ENCODE data around the gene PCCA. TPM values are rescaled to one million over a fixed set of nuclear protein-coding genes. Genes with fewer than 3 reads are reported as not detected.

The PCCA gene
- total RNA-seq, 1 experiment from 2014 or later: 52.8 TPM

GRCh38 chr13:100428986-100429385 is 340.1 kb downstream of the PCCA start:
- peaks cover 10% of the 10 kb centered on the region for H3K9me3 Mint-ChIP-seq
- ATAC-seq (no peak), DNase-seq (ENCODE audit: low spot score) (no peak)
- H3K36me3 Mint-ChIP-seq: peaks cover 23% of the 10 kb centered on the region
- no peak overlapping the region for H3K4me3 Mint-ChIP-seq
- no peak overlapping the region; the same call in 1 of the 2 replicates for H3K27ac Mint-ChIP-seq
- H3K27me3 Mint-ChIP-seq (ENCODE audit: low read depth): no peaks in the 10 kb centered on the region
- no peak for TF ChIP-seq ZNF423 (CRISPR knock-in tag; IDR thresholded peaks at IDR 0.05)
- TF ChIP-seq SOX15 (CRISPR knock-in tag; IDR thresholded peaks at IDR 0.05): no peak
- no peak for TF ChIP-seq ELF4 (CRISPR knock-in tag; IDR thresholded peaks at IDR 0.05; ENCODE audit: low read depth)
- TF ChIP-seq, protein P1, sequence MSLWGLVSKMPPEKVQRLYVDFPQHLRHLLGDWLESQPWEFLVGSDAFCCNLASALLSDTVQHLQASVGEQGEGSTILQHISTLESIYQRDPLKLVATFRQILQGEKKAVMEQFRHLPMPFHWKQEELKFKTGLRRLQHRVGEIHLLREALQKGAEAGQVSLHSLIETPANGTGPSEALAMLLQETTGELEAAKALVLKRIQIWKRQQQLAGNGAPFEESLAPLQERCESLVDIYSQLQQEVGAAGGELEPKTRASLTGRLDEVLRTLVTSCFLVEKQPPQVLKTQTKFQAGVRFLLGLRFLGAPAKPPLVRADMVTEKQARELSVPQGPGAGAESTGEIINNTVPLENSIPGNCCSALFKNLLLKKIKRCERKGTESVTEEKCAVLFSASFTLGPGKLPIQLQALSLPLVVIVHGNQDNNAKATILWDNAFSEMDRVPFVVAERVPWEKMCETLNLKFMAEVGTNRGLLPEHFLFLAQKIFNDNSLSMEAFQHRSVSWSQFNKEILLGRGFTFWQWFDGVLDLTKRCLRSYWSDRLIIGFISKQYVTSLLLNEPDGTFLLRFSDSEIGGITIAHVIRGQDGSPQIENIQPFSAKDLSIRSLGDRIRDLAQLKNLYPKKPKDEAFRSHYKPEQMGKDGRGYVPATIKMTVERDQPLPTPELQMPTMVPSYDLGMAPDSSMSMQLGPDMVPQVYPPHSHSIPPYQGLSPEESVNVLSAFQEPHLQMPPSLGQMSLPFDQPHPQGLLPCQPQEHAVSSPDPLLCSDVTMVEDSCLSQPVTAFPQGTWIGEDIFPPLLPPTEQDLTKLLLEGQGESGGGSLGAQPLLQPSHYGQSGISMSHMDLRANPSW (CRISPR knock-in tag; conservative IDR thresholded peaks at IDR 0.05; ENCODE audit: low read depth): no peak
- no peak for TF ChIP-seq NFYB (CRISPR knock-in tag; conservative IDR thresholded peaks at IDR 0.05; ENCODE audit: low read depth)
- TF ChIP-seq, protein P2, sequence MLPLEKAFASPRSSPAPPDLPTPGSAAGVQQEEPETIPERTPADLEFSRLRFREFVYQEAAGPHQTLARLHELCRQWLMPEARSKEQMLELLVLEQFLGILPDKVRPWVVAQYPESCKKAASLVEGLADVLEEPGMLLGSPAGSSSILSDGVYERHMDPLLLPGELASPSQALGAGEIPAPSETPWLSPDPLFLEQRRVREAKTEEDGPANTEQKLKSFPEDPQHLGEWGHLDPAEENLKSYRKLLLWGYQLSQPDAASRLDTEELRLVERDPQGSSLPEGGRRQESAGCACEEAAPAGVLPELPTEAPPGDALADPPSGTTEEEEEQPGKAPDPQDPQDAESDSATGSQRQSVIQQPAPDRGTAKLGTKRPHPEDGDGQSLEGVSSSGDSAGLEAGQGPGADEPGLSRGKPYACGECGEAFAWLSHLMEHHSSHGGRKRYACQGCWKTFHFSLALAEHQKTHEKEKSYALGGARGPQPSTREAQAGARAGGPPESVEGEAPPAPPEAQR (CRISPR knock-in tag; IDR thresholded peaks at IDR 0.05): no peak
- H3K4me1 Mint-ChIP-seq: no peaks in the 10 kb centered on the region
- ChIA-PET CTCF (no interaction called here), POLR2A (no interaction called here)

DNA sequence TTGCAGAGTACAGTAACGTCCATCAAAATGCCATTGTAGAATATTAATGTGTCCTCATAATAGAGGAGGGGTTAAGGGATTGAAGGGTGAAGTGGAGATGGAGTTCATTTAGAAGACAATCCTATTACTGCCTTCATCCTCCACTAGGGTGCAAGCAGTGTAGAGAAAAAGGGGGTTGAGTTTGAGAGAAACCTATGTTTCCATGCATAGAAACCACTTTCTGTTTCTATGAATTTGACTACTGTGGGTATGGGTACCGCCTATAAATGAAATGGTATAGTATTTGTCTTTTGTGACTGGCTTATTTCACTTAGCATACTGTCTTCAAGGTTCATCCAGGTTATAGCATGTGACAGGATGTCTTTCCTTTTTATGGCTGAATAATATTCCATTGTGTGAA is 343.7 kb downstream of the PCCA start:
- Mint-ChIP-seq H3K9me3 (peaks cover 10% of the 10 kb centered on the region), H3K27ac (no peak overlapping the region), H3K36me3 (peaks cover 35% of the 10 kb centered on the region), H3K4me3 (no peak overlapping the region), H3K27me3 (ENCODE audit: low read depth) (no peaks in the 10 kb centered on the region), H3K4me1 (peaks cover 16% of the 10 kb centered on the region)
- DNase-seq (ENCODE audit: low spot score) (no peak), ATAC-seq (no peak)
- ChIA-PET CTCF (no interaction called here), POLR2A (no interaction called here)
- TF ChIP-seq ZNF263 (CRISPR knock-in tag; IDR thresholded peaks at IDR 0.05; ENCODE audit: low read depth) (no peak), TEAD4 (CRISPR knock-in tag; IDR thresholded peaks at IDR 0.05) (no peak), KAT7 (CRISPR knock-in tag; IDR thresholded peaks at IDR 0.05; ENCODE audit: borderline replicate concordance) (no peak), TEAD1 (CRISPR knock-in tag; IDR thresholded peaks at IDR 0.05) (no peak)

DNA sequence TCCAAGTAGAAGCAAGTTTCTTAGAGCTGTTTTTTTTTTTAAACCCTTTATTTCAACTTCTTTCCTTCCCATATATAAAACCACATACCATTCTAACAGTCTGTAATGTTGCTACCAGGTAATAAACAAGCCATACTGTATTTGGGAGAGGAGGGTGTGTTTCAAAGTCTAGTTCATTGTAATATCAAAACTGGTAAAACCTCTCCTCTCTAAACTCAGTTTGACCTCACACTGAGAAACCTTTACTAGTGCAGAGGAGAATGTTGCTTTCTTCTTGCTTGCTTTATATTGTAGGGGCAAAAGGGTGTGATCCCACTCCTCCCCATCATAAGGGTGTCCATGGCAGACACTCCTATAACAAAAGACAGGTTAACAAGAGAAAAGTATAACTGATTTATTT is 344.6 kb downstream of the PCCA start:
- Mint-ChIP-seq H3K27me3 (ENCODE audit: low read depth) (no peaks in the 10 kb centered on the region), H3K27ac (no peak overlapping the region), H3K4me1 (peaks cover 21% of the 10 kb centered on the region), H3K36me3 (peaks cover 35% of the 10 kb centered on the region), H3K9me3 (peaks cover 10% of the 10 kb centered on the region), H3K4me3 (no peak overlapping the region)
- TF ChIP-seq GRHL2 (CRISPR knock-in tag; IDR thresholded peaks at IDR 0.05; ENCODE audit: insufficient replicate concordance, severe bottlenecking): no peak
- TF ChIP-seq, protein P3, sequence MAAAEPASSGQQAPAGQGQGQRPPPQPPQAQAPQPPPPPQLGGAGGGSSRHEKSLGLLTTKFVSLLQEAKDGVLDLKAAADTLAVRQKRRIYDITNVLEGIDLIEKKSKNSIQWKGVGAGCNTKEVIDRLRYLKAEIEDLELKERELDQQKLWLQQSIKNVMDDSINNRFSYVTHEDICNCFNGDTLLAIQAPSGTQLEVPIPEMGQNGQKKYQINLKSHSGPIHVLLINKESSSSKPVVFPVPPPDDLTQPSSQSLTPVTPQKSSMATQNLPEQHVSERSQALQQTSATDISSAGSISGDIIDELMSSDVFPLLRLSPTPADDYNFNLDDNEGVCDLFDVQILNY (CRISPR knock-in tag; IDR thresholded peaks at IDR 0.05): no peak
- no peak for TF ChIP-seq PRDM15 (CRISPR knock-in tag; IDR thresholded peaks at IDR 0.05)
- no peak for TF ChIP-seq ZNF232 (CRISPR knock-in tag; IDR thresholded peaks at IDR 0.05)
- TF ChIP-seq NFATC4 (CRISPR knock-in tag; IDR thresholded peaks at IDR 0.05): no peak
- CTCF ChIA-PET: no interaction called here
- POLR2A ChIA-PET: no interaction called here
- no peak for ATAC-seq
- DNase-seq (ENCODE audit: low spot score): no peak
